Naive B cell (primary cell): ENCODE results near the gene GUCD1. TPM values are rescaled to one million over a fixed set of nuclear protein-coding genes. Genes with fewer than 3 reads are reported as not detected.
A peak's percentile ranks its signal among the peaks of the same experiment; 100 is the strongest.
"Not testable (repeated sequence)": the region's sequence is repeated elsewhere in the genome, so short reads cannot be mapped to it uniquely, and the experiment has no call there.

Source experiments
- ATAC-seq, 2 donors: fragments of 150-1000 bp; cut with Tn5 transposase; 2 replicates each; pipeline ENCODE4 v1.10.0; 2021; ENCODE audit warnings: low read depth in 2 of 2, mild to moderate bottlenecking in 2 of 2, moderate library complexity in 2 of 2
- DNase-seq: peaks from one replicate; pipeline ENCODE4 v3.0.0; 2022
- H3K27ac Mint-ChIP-seq, 6 donors: one replicate each; pipeline ENCODE4 v1.8.0; 2020 to 2022; ENCODE audit warnings: mild to moderate bottlenecking in 6 of 6, mixed read lengths in 6 of 6, moderate library complexity in 5 of 6, inconsistent platforms in 2 of 6
- H3K27me3 Mint-ChIP-seq, 3 donors: one replicate each; pipeline ENCODE4 v1.8.0; 2021 to 2022; ENCODE audit warnings: mixed read lengths in 3 of 3, mild to moderate bottlenecking in 1 of 3
- H3K36me3 Mint-ChIP-seq, 2 donors: one replicate each; pipeline ENCODE4 v1.8.0; 2020 to 2022; ENCODE audit warnings: mixed read lengths in 2 of 2, inconsistent platforms in 1 of 2, mild to moderate bottlenecking in 1 of 2
- H3K4me1 Mint-ChIP-seq, 3 donors: one replicate each; pipeline ENCODE4 v1.8.0; 2020 to 2022; ENCODE audit warnings: mixed read lengths in 3 of 3, inconsistent platforms in 1 of 3, mild to moderate bottlenecking in 1 of 3, moderate library complexity in 1 of 3
- H3K4me3 Mint-ChIP-seq, 8 donors: one replicate each; pipeline ENCODE4 v1.8.0; 2020 to 2022; ENCODE audit warnings: mild to moderate bottlenecking in 8 of 8, mixed read lengths in 8 of 8, moderate library complexity in 8 of 8, inconsistent platforms in 2 of 8
- H3K9me3 Mint-ChIP-seq, 7 donors: one replicate each; pipeline ENCODE4 v1.8.0; 2020 to 2022; ENCODE audit warnings: mixed read lengths in 7 of 7, mild to moderate bottlenecking in 5 of 7, inconsistent platforms in 2 of 7, moderate library complexity in 1 of 7
- polyA plus RNA-seq, 6 donors: library from polyadenylated mRNA; unstranded; fragments of 300-500 nt; fragmentation: Illumina TruSeq; gene quantifications; one replicate each; pipeline ENCODE4 v1.2.3, GENCODE V29; 2021; ENCODE audit warnings: low read depth in 6 of 6

Gene GUCD1
- polyA plus RNA-seq, 6 donors from 2014 or later: 374 to 564 (median 422) TPM

- H3K9me3 Mint-ChIP-seq: no peaks in the 10 kb centered on the region
- H3K4me3 Mint-ChIP-seq: peak overlapping the region in 2 of 8 donors; percentile 15 to 67
- ATAC-seq (no peak), DNase-seq (no peak)
- no peaks in the 10 kb centered on the region for H3K27me3 Mint-ChIP-seq
- peaks cover 8 to 15% of the 10 kb centered on the region in 2 donors for H3K36me3 Mint-ChIP-seq
- H3K27ac Mint-ChIP-seq: peak overlapping the region in 2 of 6 donors; percentile 52 to 79
- peaks cover 46 to 82% (median 71%) of the 10 kb centered on the region in 3 donors for H3K4me1 Mint-ChIP-seq
These were observed 11.2 kb downstream of the GUCD1 start for GRCh38 chr22:24543679-24544243.

DNA sequence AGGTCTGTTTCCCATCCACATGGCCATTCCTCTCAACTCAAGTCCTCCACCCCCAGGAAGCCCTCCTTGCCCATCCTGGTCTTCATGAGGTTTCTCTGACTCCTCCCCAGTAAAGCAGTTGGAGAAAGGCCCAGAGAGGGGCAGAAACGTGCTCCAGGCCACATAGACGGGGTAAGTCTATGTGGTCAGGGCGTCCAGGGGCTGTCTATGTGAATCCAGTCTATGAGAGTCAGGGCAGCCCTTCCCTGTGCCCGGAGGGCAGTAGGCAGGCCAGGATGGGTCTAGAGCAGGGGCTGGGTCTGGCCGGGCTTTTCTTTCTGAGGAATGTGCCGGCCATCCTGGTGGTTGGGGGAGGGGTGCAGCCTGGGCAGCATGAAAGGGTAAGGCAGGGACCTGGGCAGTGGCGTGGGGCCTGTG lies 11.7 kb downstream of the GUCD1 start:
- Mint-ChIP-seq H3K9me3 (no peaks in the 10 kb centered on the region), H3K36me3 (peaks cover 8 to 15% of the 10 kb centered on the region in 2 donors), H3K27me3 (no peaks in the 10 kb centered on the region), H3K4me1 (peaks cover 42 to 77% (median 66%) of the 10 kb centered on the region in 3 donors), H3K4me3 (peak overlapping the region in 3 of 8 donors; percentile 25 to 39 (median 27)), H3K27ac (peak overlapping the region in 4 of 6 donors; percentile 68 to 79 (median 74))
- no peak for DNase-seq
- no peak for ATAC-seq

GRCh38 chr22:24542641-24543040 lies 12.3 kb downstream of the GUCD1 start:
- H3K9me3 Mint-ChIP-seq: no peaks in the 10 kb centered on the region
- DNase-seq (no peak), ATAC-seq (no peak)
- no peaks in the 10 kb centered on the region for H3K27me3 Mint-ChIP-seq
- H3K4me1 Mint-ChIP-seq: peaks cover 40 to 72% (median 65%) of the 10 kb centered on the region in 3 donors
- H3K27ac Mint-ChIP-seq: peak overlapping the region in 2 of 6 donors; percentile 72 to 84
- H3K4me3 Mint-ChIP-seq: peak overlapping the region in 6 of 8 donors; percentile 3 to 77 (median 40)
- peaks cover 8 to 12% of the 10 kb centered on the region in 2 donors for H3K36me3 Mint-ChIP-seq

GRCh38 chr22:24541681-24542515 lies 13.0 kb downstream of the GUCD1 start:
- H3K4me3 Mint-ChIP-seq: peak overlapping the region in 7 of 8 donors; percentile 22 to 77 (median 64)
- H3K36me3 Mint-ChIP-seq: peaks cover 4 to 8% of the 10 kb centered on the region in 2 donors
- peaks cover 33 to 64% (median 57%) of the 10 kb centered on the region in 3 donors for H3K4me1 Mint-ChIP-seq
- no peaks in the 10 kb centered on the region for H3K27me3 Mint-ChIP-seq
- peak overlapping the region in 5 of 6 donors; percentile 46 to 84 (median 72) for H3K27ac Mint-ChIP-seq
- DNase-seq (no peak), ATAC-seq (peak; percentile 46 to 69)
- H3K9me3 Mint-ChIP-seq: no peaks in the 10 kb centered on the region

- H3K27ac Mint-ChIP-seq: peak overlapping the region in 2 of 6 donors; percentile 12 to 72
- no peak for DNase-seq
- peaks cover 0 to 12% of the 10 kb centered on the region in 2 donors for H3K36me3 Mint-ChIP-seq
- no peaks in the 10 kb centered on the region for H3K9me3 Mint-ChIP-seq
- peak overlapping the region in 2 of 8 donors; percentile 29 to 76 for H3K4me3 Mint-ChIP-seq
- no peak for ATAC-seq
- H3K27me3 Mint-ChIP-seq: no peaks in the 10 kb centered on the region
- peaks cover 30 to 56% (median 52%) of the 10 kb centered on the region in 3 donors for H3K4me1 Mint-ChIP-seq
These were observed 14.5 kb downstream of the GUCD1 start for GRCh38 chr22:24540470-24540869.

GRCh38 chr22:24536089-24536488 lies 18.8 kb downstream of the GUCD1 start:
- H3K27ac Mint-ChIP-seq: peak overlapping the region in 2 of 6 donors; percentile 39 to 52
- H3K9me3 Mint-ChIP-seq: no peaks in the 10 kb centered on the region
- H3K36me3 Mint-ChIP-seq: peaks cover 0 to 12% of the 10 kb centered on the region in 2 donors
- no peak for ATAC-seq
- DNase-seq: no peak
- peaks cover 11 to 25% (median 18%) of the 10 kb centered on the region in 3 donors for H3K4me1 Mint-ChIP-seq
- H3K4me3 Mint-ChIP-seq: no peak overlapping the region
- H3K27me3 Mint-ChIP-seq: no peaks in the 10 kb centered on the region

GRCh38 chr22:24535348-24535747 lies 19.6 kb downstream of the GUCD1 start:
- no peaks in the 10 kb centered on the region for H3K27me3 Mint-ChIP-seq
- H3K36me3 Mint-ChIP-seq: peaks cover 0 to 12% of the 10 kb centered on the region in 2 donors
- peaks cover 7 to 18% (median 10%) of the 10 kb centered on the region in 3 donors for H3K4me1 Mint-ChIP-seq
- H3K4me3 Mint-ChIP-seq: no peak overlapping the region
- ATAC-seq (no peak), DNase-seq (no peak)
- no peaks in the 10 kb centered on the region for H3K9me3 Mint-ChIP-seq
- peak overlapping the region in 1 of 6 donors; percentile 82 for H3K27ac Mint-ChIP-seq

GRCh38 chr22:24532075-24532474 lies 22.9 kb downstream of the GUCD1 start:
- Mint-ChIP-seq H3K4me1 (peaks cover 0 to 4% (median 0%) of the 10 kb centered on the region in 3 donors), H3K27me3 (no peaks in the 10 kb centered on the region), H3K36me3 (peaks cover 0 to 3% of the 10 kb centered on the region in 2 donors), H3K4me3 (no peak overlapping the region), H3K27ac (peak overlapping the region in 1 of 6 donors; percentile 78), H3K9me3 (no peaks in the 10 kb centered on the region)
- DNase-seq: no peak
- ATAC-seq: no peak

- not testable (repeated sequence) for H3K4me1 Mint-ChIP-seq, H3K36me3 Mint-ChIP-seq, DNase-seq, H3K27ac Mint-ChIP-seq, H3K27me3 Mint-ChIP-seq, ATAC-seq, H3K9me3 Mint-ChIP-seq, H3K4me3 Mint-ChIP-seq
These were observed 24.0 kb downstream of the GUCD1 start for GRCh38 chr22:24530968-24531367.

- H3K9me3 Mint-ChIP-seq: no peaks in the 10 kb centered on the region
- H3K36me3 Mint-ChIP-seq: no peaks in the 10 kb centered on the region
- no peak for ATAC-seq
- DNase-seq: no peak
- H3K4me3 Mint-ChIP-seq: no peak overlapping the region
- peak overlapping the region in 4 of 6 donors; percentile 39 to 88 (median 66) for H3K27ac Mint-ChIP-seq
- H3K4me1 Mint-ChIP-seq: peaks cover 7 to 11% (median 8%) of the 10 kb centered on the region in 3 donors
- no peaks in the 10 kb centered on the region for H3K27me3 Mint-ChIP-seq
These were observed 25.0 kb downstream of the GUCD1 start for GRCh38 chr22:24529898-24530297.

GRCh38 chr22:24526191-24526590 lies 28.7 kb downstream of the GUCD1 start:
- no peaks in the 10 kb centered on the region for H3K9me3 Mint-ChIP-seq
- H3K27ac Mint-ChIP-seq: no peak overlapping the region
- peaks cover 16 to 18% (median 17%) of the 10 kb centered on the region in 3 donors for H3K4me1 Mint-ChIP-seq
- H3K4me3 Mint-ChIP-seq: peak overlapping the region in 1 of 8 donors; percentile 16
- peaks cover 0 to 9% (median 5%) of the 10 kb centered on the region in 3 donors for H3K27me3 Mint-ChIP-seq
- ATAC-seq (no peak), DNase-seq (no peak)
- H3K36me3 Mint-ChIP-seq: no peaks in the 10 kb centered on the region

GRCh38 chr22:24525416-24526037 lies 29.4 kb downstream of the GUCD1 start:
- peak overlapping the region in 2 of 8 donors; percentile 3 to 68 for H3K4me3 Mint-ChIP-seq
- H3K4me1 Mint-ChIP-seq: peaks cover 16 to 18% (median 17%) of the 10 kb centered on the region in 3 donors
- no peaks in the 10 kb centered on the region for H3K36me3 Mint-ChIP-seq
- H3K27me3 Mint-ChIP-seq: peaks cover 0 to 9% (median 9%) of the 10 kb centered on the region in 3 donors
- peak overlapping the region in 4 of 6 donors; percentile 33 to 90 (median 59) for H3K27ac Mint-ChIP-seq
- H3K9me3 Mint-ChIP-seq: no peaks in the 10 kb centered on the region
- DNase-seq: peak; percentile 72
- ATAC-seq: peak; percentile 90 to 94

- H3K4me1 Mint-ChIP-seq: peaks cover 12 to 18% (median 17%) of the 10 kb centered on the region in 3 donors
- ATAC-seq (no peak), DNase-seq (no peak)
- H3K27me3 Mint-ChIP-seq: peaks cover 4 to 13% (median 9%) of the 10 kb centered on the region in 3 donors
- H3K9me3 Mint-ChIP-seq: no peaks in the 10 kb centered on the region
- no peaks in the 10 kb centered on the region for H3K36me3 Mint-ChIP-seq
- H3K27ac Mint-ChIP-seq: peak overlapping the region in 2 of 6 donors; percentile 51 to 82
- no peak overlapping the region for H3K4me3 Mint-ChIP-seq
These were observed 31.1 kb downstream of the GUCD1 start for GRCh38 chr22:24523873-24524272.
